Body of pancreas (tissue), 4 donors: Measurements from ENCODE around the gene GRIK2. TPM values are rescaled to one million over a fixed set of nuclear protein-coding genes. Genes with fewer than 3 reads are reported as not detected.

ENCODE experiments used
- ATAC-seq: fragments of 150-250 bp; one replicate; pipeline ENCODE4 v1.9.1; 2016
- DNase-seq, 4 donors: peaks; one replicate each; pipeline ENCODE4 v3.0.0-alpha.2; 2019
- H3K27ac ChIP-seq, 4 donors: fragments of 200-600 bp; sonication (generic); 1 replicate in 3 of 4; 2 replicates in 1 of 4; pipeline versions ENCODE4 v1.5.1 to v1.6.1; 2016 to 2019; ENCODE audit warnings: mild to moderate bottlenecking in 1 of 4, mixed read lengths in 1 of 4, moderate library complexity in 1 of 4
- H3K27me3 ChIP-seq, 2 donors: fragments of 200-600 bp; sonication (generic); one replicate each; pipeline ENCODE4 v1.6.0; 2016; ENCODE audit warnings: mild to moderate bottlenecking in 1 of 2
- H3K36me3 ChIP-seq, 2 donors: fragments of 200-600 bp; sonication (generic); replicated peaks in 1 of 2; 2 replicates each; pipeline ENCODE4 v1.5.1; 2016; ENCODE audit warnings: low read depth in 2 of 2; ENCODE audit not compliant: insufficient read depth in 1 of 2
- H3K4me1 ChIP-seq: fragments of 200-600 bp; sonication (generic); one replicate; pipeline ENCODE4 v1.6.0; 2016
- H3K4me3 ChIP-seq, 2 donors: fragments of 200-600 bp; sonication (generic); 1 replicate in 1 of 2; 2 replicates in 1 of 2; pipeline ENCODE4 v1.5.1; 2016 to 2019
- H3K9me3 ChIP-seq, 3 donors: fragments of 200-600 bp; sonication (generic); 1 replicate in 2 of 3; 2 replicates in 1 of 3; pipeline ENCODE4 v1.5.1; 2016
- CTCF ChIP-seq, 7 experiments: fragments of 450-650 bp in 4 of 7; fragments of 200-600 bp in 3 of 7; sonication (generic) in 3 of 7; IDR thresholded peaks; one replicate each; pipeline ENCODE4 v1.5.1; 2016 to 2019; ENCODE audit warnings: antibody characterized with exemption in 7 of 7
- POLR2A ChIP-seq, 3 donors: fragments of 450-650 bp; IDR thresholded peaks; one replicate each; pipeline ENCODE4 v1.6.1; 2016; ENCODE audit warnings: antibody characterized with exemption in 3 of 3, mild to moderate bottlenecking in 2 of 3
- WGBS, 2 donors: methylation state at CpG; one replicate each; pipeline ENCODE4 v1.1.5; 2017; 5-methylcytosine and 5-hydroxymethylcytosine counted together
- intact Hi-C: fragments of 100-400 bp; cut with DNase I; formaldehyde crosslinking; loops from one replicate; pipeline ENCODE4 v1.15.1; 2023
- total RNA-seq, 2 donors: library from RNA; depleted of rRNA; stranded (reverse); fragments of >200 nt; gene quantifications; one replicate each; pipeline ENCODE4 v1.1.0, GENCODE V29; 2016

GRIK2 gene
- total RNA-seq, 2 donors from 2014 or later: 0.52 to 7.9 TPM

- H3K27me3 ChIP-seq: no peaks in the 10 kb centered on the region
- intact Hi-C loops: no loop called here
- ATAC-seq: no peak
Measured at GRCh38 chr6:101394936-101395335, 1.4 kb downstream of the GRIK2 start.

GRCh38 chr6:101395345-101395744 lies 1.8 kb downstream of the GRIK2 start:
- H3K4me1 ChIP-seq: peaks cover 14% of the 10 kb centered on the region
- ATAC-seq: no peak

More at GRCh38 chr6:101394936-101395335, 1.4 kb downstream of the GRIK2 start:
- DNase-seq: no peak
- Histone ChIP-seq H3K27ac (no peak overlapping the region), H3K4me3 (no peak overlapping the region), H3K4me1 (peaks cover 14% of the 10 kb centered on the region), H3K9me3 (no peaks in the 10 kb centered on the region), H3K36me3 (no peaks in the 10 kb centered on the region)
- TF ChIP-seq CTCF (IDR thresholded peaks at IDR 0.05): no peak

DNA sequence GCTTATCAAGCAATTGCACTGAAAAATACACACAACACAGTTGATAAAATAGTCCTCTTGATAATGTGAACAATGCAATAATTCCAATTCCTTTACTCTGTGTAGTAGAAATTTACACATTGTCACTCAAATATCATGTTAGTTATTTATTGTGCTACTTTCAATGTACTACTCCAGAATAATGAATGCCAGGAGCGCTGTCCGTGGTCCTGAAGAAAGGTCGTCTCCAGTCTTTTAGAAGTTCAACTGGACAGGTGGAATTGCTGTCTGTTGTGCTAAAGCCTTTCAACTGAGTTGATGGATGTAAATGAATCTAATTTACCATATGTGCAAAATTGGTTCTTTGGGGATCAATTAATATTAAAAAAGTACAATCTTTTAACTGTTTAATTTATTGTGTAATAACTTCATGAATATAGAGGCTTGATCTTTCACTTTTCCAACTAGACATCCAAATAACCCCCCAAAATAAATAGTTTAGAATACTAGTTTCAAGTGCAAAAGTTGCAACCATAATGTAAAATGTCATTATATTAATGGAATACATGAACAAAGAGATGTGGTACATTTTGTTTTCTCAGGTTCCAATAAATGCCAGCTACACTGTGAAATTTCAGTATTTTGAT lies 3.2 kb downstream of the GRIK2 start:
- H3K4me3 ChIP-seq: no peak overlapping the region
- peak; percentile 57 to 81 (median 66) for DNase-seq
- intact Hi-C loops: no loop called here
- ATAC-seq: no peak
- H3K9me3 ChIP-seq: no peaks in the 10 kb centered on the region
- no peaks in the 10 kb centered on the region for H3K27me3 ChIP-seq
- H3K4me1 ChIP-seq: peaks cover 14% of the 10 kb centered on the region
- H3K27ac ChIP-seq: no peak overlapping the region
- TF ChIP-seq CTCF (IDR thresholded peaks at IDR 0.05) (no peak), POLR2A (IDR thresholded peaks at IDR 0.05) (no peak)
- no peaks in the 10 kb centered on the region for H3K36me3 ChIP-seq
- WGBS, 2 donors: 3% methylated on average over 3 of the region's 3 CpGs

More at GRCh38 chr6:101395345-101395744, 1.8 kb downstream of the GRIK2 start:
- TF ChIP-seq POLR2A (IDR thresholded peaks at IDR 0.05) (no peak), CTCF (IDR thresholded peaks at IDR 0.05) (no peak)
- H3K9me3 ChIP-seq: no peaks in the 10 kb centered on the region
- H3K27me3 ChIP-seq: no peaks in the 10 kb centered on the region
- intact Hi-C loops: no loop called here
- no peak overlapping the region for H3K4me3 ChIP-seq
- H3K27ac ChIP-seq: no peak overlapping the region
- no peaks in the 10 kb centered on the region for H3K36me3 ChIP-seq
- DNase-seq: no peak

DNA sequence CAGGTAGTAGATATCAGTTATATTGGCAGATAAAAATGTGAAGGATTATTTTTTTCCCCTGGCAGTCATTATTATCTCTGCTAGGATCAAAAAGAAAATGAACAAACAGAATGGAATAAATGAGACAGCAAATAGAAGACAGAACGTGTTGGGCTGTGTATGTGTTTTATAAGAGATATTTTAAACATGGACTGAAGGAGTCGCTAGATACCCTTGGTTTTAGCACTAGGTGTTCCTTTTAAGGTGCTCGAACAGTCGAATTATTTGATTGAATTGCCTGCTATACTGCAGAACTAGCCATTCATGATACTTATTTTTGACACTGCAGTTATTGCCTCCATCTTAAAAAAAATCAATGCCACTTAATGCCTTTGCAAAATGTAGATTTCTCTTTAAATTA lies 3.7 kb downstream of the GRIK2 start:
- no peak for TF ChIP-seq POLR2A (IDR thresholded peaks at IDR 0.05)
- TF ChIP-seq CTCF (IDR thresholded peaks at IDR 0.05): no peak
- no peaks in the 10 kb centered on the region for H3K27me3 ChIP-seq
- ATAC-seq (no peak), DNase-seq (no peak)
- 9 to 16% methylated on average over 4 of the region's 4 CpGs for WGBS, 2 donors
- H3K36me3 ChIP-seq: no peaks in the 10 kb centered on the region
- no peaks in the 10 kb centered on the region for H3K9me3 ChIP-seq
- no peak overlapping the region for H3K4me3 ChIP-seq
- intact Hi-C loops: no loop called here
- H3K4me1 ChIP-seq: peaks cover 13% of the 10 kb centered on the region
- H3K27ac ChIP-seq: no peak overlapping the region
